ENCODE data around the gene HEPHL1.

HEPHL1 gene

GRCh38 chr11:94018721-94019120, 2.4 kb upstream of the HEPHL1 start:
- no peak for DNase-seq (ENCODE audit: low read depth in 2 of 2)

- DNase-seq (ENCODE audit: low read depth in 2 of 2) = no peak
These were observed 2.7 kb downstream of the HEPHL1 start for GRCh38 chr11:94023856-94024255.

- DNase-seq (ENCODE audit: low read depth in 2 of 2) = no peak
These were observed 3.4 kb downstream of the HEPHL1 start for GRCh38 chr11:94024547-94024946.

- DNase-seq (ENCODE audit: low read depth in 2 of 2) = no peak
These were observed 4.7 kb downstream of the HEPHL1 start for GRCh38 chr11:94025690-94026394.

- no peak for DNase-seq (ENCODE audit: low read depth in 2 of 2)
These were observed 6.1 kb downstream of the HEPHL1 start for GRCh38 chr11:94027210-94027609.

GRCh38 chr11:94028436-94028835, 7.3 kb downstream of the HEPHL1 start:
- no peak for DNase-seq (ENCODE audit: low read depth in 2 of 2)

GRCh38 chr11:94030059-94030458, 8.9 kb downstream of the HEPHL1 start:
- DNase-seq (ENCODE audit: low read depth in 2 of 2) = no peak

- DNase-seq (ENCODE audit: low read depth in 2 of 2) = no peak
These were observed 10.5 kb downstream of the HEPHL1 start for GRCh38 chr11:94031625-94032024.

GRCh38 chr11:94032066-94032465, 10.9 kb downstream of the HEPHL1 start:
- DNase-seq (ENCODE audit: low read depth in 2 of 2) = no peak

- no peak for DNase-seq (ENCODE audit: low read depth in 2 of 2)
These were observed 11.6 kb downstream of the HEPHL1 start for GRCh38 chr11:94032725-94033124.

- no peak for DNase-seq (ENCODE audit: low read depth in 2 of 2)
These were observed 13.1 kb downstream of the HEPHL1 start for GRCh38 chr11:94034207-94034606.

- DNase-seq (ENCODE audit: low read depth in 2 of 2) = no peak
These were observed 14.9 kb downstream of the HEPHL1 start for GRCh38 chr11:94036096-94036495.

GRCh38 chr11:94043241-94043640, 22.1 kb downstream of the HEPHL1 start:
- DNase-seq (ENCODE audit: low read depth in 2 of 2) = no peak

GRCh38 chr11:94046796-94047195, 25.6 kb downstream of the HEPHL1 start:
- no peak for DNase-seq (ENCODE audit: low read depth in 2 of 2)

GRCh38 chr11:94048032-94048709, 27.0 kb downstream of the HEPHL1 start:
- no peak for DNase-seq (ENCODE audit: low read depth in 2 of 2)

GRCh38 chr11:94049351-94049750, 28.2 kb downstream of the HEPHL1 start:
- no peak for DNase-seq (ENCODE audit: low read depth in 2 of 2)

- DNase-seq (ENCODE audit: low read depth in 2 of 2) = no peak
These were observed 37.5 kb downstream of the HEPHL1 start for GRCh38 chr11:94058630-94059029.

GRCh38 chr11:94059065-94059464, 37.9 kb downstream of the HEPHL1 start:
- no peak for DNase-seq (ENCODE audit: low read depth in 2 of 2)

- no peak for DNase-seq (ENCODE audit: low read depth in 2 of 2)
These were observed 39.2 kb downstream of the HEPHL1 start for GRCh38 chr11:94060401-94060800.

- no peak for DNase-seq (ENCODE audit: low read depth in 2 of 2)
These were observed 41.2 kb downstream of the HEPHL1 start for GRCh38 chr11:94062360-94062759.

GRCh38 chr11:94066901-94067429, 45.8 kb downstream of the HEPHL1 start:
- no peak for DNase-seq (ENCODE audit: low read depth in 2 of 2)

GRCh38 chr11:94068764-94069163, 47.6 kb downstream of the HEPHL1 start:
- no peak for DNase-seq (ENCODE audit: low read depth in 2 of 2)

GRCh38 chr11:94077552-94078293, 56.6 kb downstream of the HEPHL1 start:
- DNase-seq (ENCODE audit: low read depth in 2 of 2) = no peak
